GM13976 (cell line): ENCODE data around the gene PNKP.

ENCODE experiments used
- DNase-seq: peaks from one replicate; pipeline ENCODE4 v3.0.0; 2012; ENCODE audit warnings: low spot score
- CTCF ChIP-seq: IDR thresholded peaks from 2 replicates; pipeline ENCODE4 v1.5.1; 2012; ENCODE audit warnings: borderline replicate concordance, mild to moderate bottlenecking; ENCODE audit not compliant: insufficient read depth; ENCODE audit errors: extremely low read depth, missing control alignments, control extremely low read depth
- in situ Hi-C: fragments of 300-500 bp; cut with MboI; formaldehyde crosslinking; loops from one replicate; pipeline ENCODE4 v1.12.0; 2022; ENCODE audit warnings: low sequenced_read_pairs, mixed read lengths, inconsistent platforms; ENCODE audit not compliant: unreplicated experiment

PNKP gene

GRCh38 chr19:49811328-49811727 lies 56.0 kb downstream of the PNKP start:
- in situ Hi-C loops = no loop called here
- TF ChIP-seq CTCF = no peak
- DNase-seq = no peak
